Skeletal muscle tissue (tissue), 4 donors: ENCODE measurements around the gene SUSD1. TPM values are rescaled to one million over a fixed set of nuclear protein-coding genes. Genes with fewer than 3 reads are reported as not detected.

Experiments
- H3K27ac ChIP-seq: one replicate; pipeline ENCODE4 v1.7.0; 2013; ENCODE audit warnings: mild to moderate bottlenecking, low read depth, low read length, inconsistent platforms
- H3K27me3 ChIP-seq, 3 donors: one replicate each; pipeline ENCODE4 v1.7.0; 2013; ENCODE audit warnings: low read length in 3 of 3; ENCODE audit not compliant: control insufficient read depth in 3 of 3, insufficient read depth in 3 of 3
- H3K36me3 ChIP-seq, 3 donors: one replicate each; pipeline ENCODE4 v1.7.0; 2013; ENCODE audit warnings: low read length in 3 of 3; ENCODE audit not compliant: control insufficient read depth in 3 of 3, insufficient read depth in 3 of 3
- H3K4me1 ChIP-seq, 3 donors: one replicate each; pipeline ENCODE4 v1.7.0; 2013; ENCODE audit warnings: low read length in 3 of 3, mild to moderate bottlenecking in 3 of 3; ENCODE audit not compliant: control insufficient read depth in 3 of 3, insufficient read depth in 3 of 3
- H3K4me3 ChIP-seq, 3 donors: one replicate each; pipeline ENCODE4 v1.7.0; 2013; ENCODE audit warnings: low read length in 3 of 3
- H3K9ac ChIP-seq, 3 donors: one replicate each; pipeline ENCODE4 v1.7.0; 2013; ENCODE audit warnings: low read length in 3 of 3, mild to moderate bottlenecking in 3 of 3, moderate library complexity in 2 of 3, low read depth in 1 of 3
- H3K9me3 ChIP-seq, 3 donors: one replicate each; pipeline ENCODE4 v1.7.0; 2013; ENCODE audit warnings: low read length in 3 of 3; ENCODE audit not compliant: control insufficient read depth in 3 of 3
- total RNA-seq: library from RNA; depleted of rRNA; stranded (reverse); fragments of >200 nt; gene quantifications from one replicate; pipeline ENCODE4 v1.2.3, GENCODE V29; 2014
- donor health status: Osteomylitis.

SUSD1 gene
- total RNA-seq, 1 donor from 2014 or later = 22.4 TPM

DNA sequence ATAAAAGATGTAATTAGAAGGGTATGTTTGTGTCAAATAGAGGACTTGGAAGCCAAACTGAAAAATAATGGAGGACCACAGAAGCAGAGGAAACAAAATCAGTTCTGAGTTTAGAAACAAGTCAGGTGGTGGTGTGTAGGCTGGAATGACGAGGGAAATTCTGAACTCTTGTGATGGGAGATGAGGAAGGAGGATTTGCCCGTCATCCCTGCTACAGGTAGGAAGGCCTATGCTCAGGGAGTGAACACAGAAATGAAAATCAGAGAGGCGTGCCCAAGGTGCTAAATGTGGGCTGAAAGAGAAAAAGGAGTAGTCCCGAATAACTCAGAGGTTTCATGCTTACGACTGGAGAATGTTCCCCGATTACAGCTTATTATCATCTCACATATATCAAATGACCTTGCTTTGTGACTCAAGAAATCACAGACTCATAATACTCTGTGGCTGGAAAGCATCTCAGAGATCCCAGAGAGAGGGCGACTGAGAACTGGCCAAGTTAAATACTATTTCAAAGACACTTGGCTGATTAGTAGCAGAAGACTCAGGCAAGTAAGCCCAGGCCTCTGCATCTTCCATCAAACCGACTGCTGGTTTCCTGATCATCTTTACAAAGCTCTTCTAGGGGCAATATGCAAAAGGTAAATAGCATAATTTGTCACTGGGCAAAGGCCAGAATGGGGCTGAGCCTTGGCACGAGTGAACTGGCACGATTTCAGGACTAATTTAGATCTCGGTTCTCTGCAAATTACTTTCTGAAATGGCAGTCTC lies 126.0 kb downstream of the SUSD1 start:
- Histone ChIP-seq H3K9ac (peak overlapping the region in 1 of 3 donors; percentile 4), H3K27me3 (no peaks in the 10 kb centered on the region), H3K4me3 (peak overlapping the region in 1 of 3 donors; percentile 11), H3K4me1 (peaks cover 12 to 22% (median 20%) of the 10 kb centered on the region in 3 donors), H3K36me3 (no peaks in the 10 kb centered on the region), H3K9me3 (peaks cover 0 to 3% (median 0%) of the 10 kb centered on the region in 3 donors), H3K27ac (peak overlapping the region; percentile 80)

DNA sequence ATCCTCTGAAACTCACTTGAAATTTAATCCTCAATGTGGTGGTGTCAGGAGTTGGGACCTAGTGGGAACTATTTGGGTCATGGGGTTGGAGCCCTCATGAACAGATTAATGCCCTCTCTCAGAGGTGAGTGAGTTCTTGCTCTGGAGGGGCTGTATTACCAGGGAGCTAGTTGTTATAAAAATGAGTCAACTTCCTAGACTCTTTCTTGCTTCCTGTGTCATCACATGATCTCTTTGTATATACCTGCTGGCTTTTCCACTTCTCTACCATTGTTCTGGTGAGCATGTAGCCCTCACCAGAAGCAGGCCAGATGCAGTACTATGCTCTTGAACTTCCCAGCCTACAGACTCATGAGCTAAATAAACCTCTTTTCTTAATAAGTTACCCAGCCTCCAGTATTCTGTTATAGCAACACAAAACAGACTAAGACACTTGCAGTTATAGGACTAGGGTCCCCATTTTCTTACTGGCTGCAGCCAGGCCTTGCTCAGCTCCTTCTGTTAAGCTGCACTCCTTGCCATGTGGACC lies 127.5 kb downstream of the SUSD1 start:
- no peak overlapping the region for H3K9ac ChIP-seq
- H3K27me3 ChIP-seq = no peaks in the 10 kb centered on the region
- peaks cover 12 to 22% (median 20%) of the 10 kb centered on the region in 3 donors for H3K4me1 ChIP-seq

DNA sequence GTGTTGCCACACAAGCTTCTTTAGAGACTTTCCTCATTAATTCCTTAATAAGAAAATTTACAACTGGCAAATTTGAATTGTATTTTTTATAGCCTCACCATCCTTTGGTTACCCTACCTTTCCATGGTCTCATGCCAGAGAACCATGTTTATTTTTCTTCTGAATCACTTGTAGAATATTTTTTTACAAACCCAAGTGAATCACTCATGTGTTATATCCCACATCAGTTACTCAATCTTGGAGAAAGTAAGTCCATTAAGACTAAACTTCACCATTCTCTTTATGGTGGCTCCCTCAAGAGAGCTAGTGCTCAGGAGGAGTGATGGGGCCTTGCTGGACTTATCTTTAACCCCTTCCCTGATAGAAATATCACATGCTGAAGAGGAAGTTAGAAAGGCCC lies 128.9 kb downstream of the SUSD1 start:
- Histone ChIP-seq H3K9ac (no peak overlapping the region), H3K36me3 (no peaks in the 10 kb centered on the region), H3K27ac (no peak overlapping the region), H3K4me3 (no peak overlapping the region), H3K27me3 (no peaks in the 10 kb centered on the region), H3K9me3 (peaks cover 0 to 3% (median 0%) of the 10 kb centered on the region in 3 donors), H3K4me1 (peaks cover 16 to 25% (median 23%) of the 10 kb centered on the region in 3 donors)

More for the DNA sequence above, 127.5 kb downstream of the SUSD1 start:
- H3K36me3 ChIP-seq = no peaks in the 10 kb centered on the region
- no peak overlapping the region for H3K4me3 ChIP-seq
- H3K9me3 ChIP-seq = peaks cover 0 to 3% (median 0%) of the 10 kb centered on the region in 3 donors
- no peak overlapping the region for H3K27ac ChIP-seq

DNA sequence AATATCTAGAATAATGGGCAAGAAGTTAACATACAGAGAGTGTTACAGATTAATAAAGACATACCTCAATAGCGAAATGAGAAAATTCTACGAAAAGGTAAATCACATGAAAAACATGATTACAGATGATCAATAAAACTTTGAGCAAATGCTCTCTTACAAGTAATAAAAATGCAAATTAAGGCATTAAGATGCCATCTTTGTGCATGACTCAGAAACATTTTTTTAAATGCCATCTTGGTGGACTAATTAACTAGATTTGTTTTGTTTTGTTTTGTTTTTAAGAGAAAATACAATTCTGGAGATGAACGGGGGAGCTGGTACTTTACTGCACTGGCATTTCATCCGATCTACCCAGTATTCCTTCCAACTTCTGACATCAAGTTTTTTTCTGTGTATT lies 130.2 kb downstream of the SUSD1 start:
- Histone ChIP-seq H3K36me3 (peaks cover 0 to under 1% (median 0%) of the 10 kb centered on the region in 3 donors), H3K4me1 (peaks cover 11 to 14% (median 12%) of the 10 kb centered on the region in 3 donors), H3K27me3 (no peaks in the 10 kb centered on the region), H3K27ac (no peak overlapping the region), H3K9ac (no peak overlapping the region), H3K4me3 (no peak overlapping the region), H3K9me3 (peaks cover 0 to 3% (median 0%) of the 10 kb centered on the region in 3 donors)

DNA sequence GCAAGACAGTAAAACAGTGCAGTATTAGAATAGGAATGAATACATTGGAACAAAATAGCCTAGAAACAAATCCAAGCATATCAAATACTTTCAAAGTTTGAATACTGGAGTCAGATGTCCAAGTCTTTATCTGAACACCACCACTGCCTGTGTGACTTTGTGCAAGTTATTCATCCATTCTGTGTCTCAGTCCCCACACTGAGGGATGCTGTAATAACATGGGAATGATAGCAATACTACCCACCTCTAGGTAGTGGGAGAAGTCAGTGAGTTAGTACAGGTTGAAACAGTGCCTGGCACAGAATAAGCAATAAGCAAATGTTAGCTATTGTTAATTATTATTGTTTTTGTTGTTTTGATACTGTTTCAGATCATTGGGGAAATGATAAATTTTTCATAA lies 130.9 kb downstream of the SUSD1 start:
- no peaks in the 10 kb centered on the region for H3K27me3 ChIP-seq
- H3K9me3 ChIP-seq = peaks cover 0 to 3% (median 0%) of the 10 kb centered on the region in 3 donors
- H3K4me3 ChIP-seq = no peak overlapping the region
- no peak overlapping the region for H3K9ac ChIP-seq
- H3K36me3 ChIP-seq = peaks cover 0 to 2% (median 0%) of the 10 kb centered on the region in 3 donors
- H3K4me1 ChIP-seq = peaks cover 4 to 10% (median 7%) of the 10 kb centered on the region in 3 donors
- H3K27ac ChIP-seq = no peak overlapping the region

DNA sequence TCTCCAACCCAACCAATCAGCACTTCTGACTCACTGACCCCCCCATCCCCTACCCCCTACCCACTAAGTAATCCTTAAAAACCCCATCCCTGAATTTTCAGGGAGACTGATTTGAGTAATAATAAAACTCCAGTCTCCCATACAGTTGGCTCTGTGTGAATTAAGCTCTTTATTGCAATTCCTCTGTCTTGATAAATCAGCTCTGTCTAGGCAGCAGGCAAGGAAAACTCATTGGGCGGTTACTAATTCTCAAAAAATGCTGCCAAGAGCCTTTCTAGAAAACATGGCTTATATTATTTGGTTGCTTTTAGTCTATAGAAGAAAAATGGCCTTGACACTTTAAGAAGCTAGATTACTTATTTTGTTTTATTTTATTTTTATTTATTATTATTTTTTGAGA lies 131.7 kb downstream of the SUSD1 start:
- Histone ChIP-seq H3K9me3 (peaks cover 0 to 3% (median 0%) of the 10 kb centered on the region in 3 donors), H3K4me3 (no peak overlapping the region), H3K36me3 (peaks cover 0 to 2% (median 0%) of the 10 kb centered on the region in 3 donors), H3K27ac (no peak overlapping the region), H3K27me3 (no peaks in the 10 kb centered on the region), H3K4me1 (peaks cover 3 to 4% (median 3%) of the 10 kb centered on the region in 3 donors), H3K9ac (no peak overlapping the region)

DNA sequence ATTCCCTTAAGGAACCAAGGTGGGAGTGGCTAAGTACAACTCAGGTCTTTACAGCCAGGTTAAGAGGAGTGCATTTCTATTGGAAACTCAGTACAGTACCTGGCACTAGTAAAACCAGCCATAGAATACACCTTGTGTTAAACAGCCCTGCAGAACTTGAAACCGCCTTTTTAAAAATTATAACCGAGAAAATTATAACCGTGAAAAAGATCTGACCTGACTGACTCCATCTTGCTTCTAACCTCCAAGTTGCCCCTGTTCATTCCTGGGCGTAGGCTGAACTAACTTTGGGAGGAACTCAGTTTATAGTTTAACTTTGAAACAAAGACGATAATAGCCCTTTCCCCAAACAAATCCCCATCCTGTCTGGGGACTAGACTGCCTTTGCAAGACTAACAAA lies 132.3 kb downstream of the SUSD1 start:
- Histone ChIP-seq H3K9ac (no peak overlapping the region), H3K4me1 (peaks cover 3 to 4% (median 3%) of the 10 kb centered on the region in 3 donors), H3K27ac (no peak overlapping the region), H3K36me3 (peaks cover 0 to 2% (median 0%) of the 10 kb centered on the region in 3 donors), H3K4me3 (no peak overlapping the region), H3K27me3 (no peaks in the 10 kb centered on the region), H3K9me3 (peaks cover 0 to 2% (median 0%) of the 10 kb centered on the region in 3 donors)

DNA sequence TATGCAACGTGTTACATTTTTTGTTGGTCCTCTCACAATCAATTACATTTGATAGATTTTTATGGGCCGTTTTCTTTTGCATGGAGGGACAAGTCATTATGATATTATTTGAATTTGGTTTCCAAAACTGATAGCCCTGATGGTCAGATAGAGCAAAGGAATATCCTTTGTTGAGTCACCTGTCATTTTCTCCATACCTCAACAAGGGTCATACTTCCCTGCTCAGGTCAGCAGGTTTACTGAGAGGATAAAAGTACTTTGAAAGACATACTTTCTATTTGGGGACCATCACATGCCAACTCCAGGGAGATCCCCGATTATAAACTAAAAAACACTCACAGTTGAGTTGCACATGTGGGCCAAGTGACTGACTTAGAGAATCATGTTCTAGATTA lies 132.9 kb downstream of the SUSD1 start:
- H3K27ac ChIP-seq = no peak overlapping the region
- no peak overlapping the region for H3K9ac ChIP-seq

DNA sequence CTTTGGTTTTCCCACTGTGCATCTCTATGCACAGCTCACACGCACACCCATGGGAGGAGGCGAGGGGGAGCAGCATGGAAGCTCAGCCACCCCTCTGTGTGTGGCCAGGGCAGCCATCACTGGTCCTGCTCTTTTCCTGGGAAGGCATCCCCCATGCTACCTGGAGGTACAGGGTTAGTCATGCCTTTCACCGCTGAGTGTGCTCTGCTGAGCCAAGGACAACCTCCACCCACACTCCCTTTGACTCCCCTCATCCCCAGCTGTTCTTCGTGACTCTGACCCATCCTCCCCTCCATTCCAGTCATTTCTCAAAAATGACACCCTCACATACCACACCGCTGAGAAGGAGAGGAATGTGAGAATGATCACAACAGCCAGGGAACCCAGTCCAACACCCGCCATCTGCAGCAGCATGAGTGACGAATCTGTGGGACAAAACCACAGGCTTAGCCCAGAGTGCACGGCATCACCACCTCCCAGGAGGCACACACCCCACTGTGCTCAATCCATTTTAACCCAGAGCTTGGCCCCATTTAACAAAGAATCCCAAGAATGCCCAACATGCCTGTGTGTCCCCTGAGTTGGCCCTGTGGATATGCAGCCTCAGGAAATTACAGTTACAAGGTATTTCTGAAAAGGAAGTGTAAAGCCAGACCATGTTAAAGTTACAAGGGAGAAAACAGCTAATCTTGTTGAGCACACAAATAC lies 133.4 kb downstream of the SUSD1 start:
- peak overlapping the region; percentile 23 for H3K27ac ChIP-seq

More for the DNA sequence above, 132.9 kb downstream of the SUSD1 start:
- Histone ChIP-seq H3K4me1 (peaks cover 3 to 4% (median 3%) of the 10 kb centered on the region in 3 donors), H3K27me3 (no peaks in the 10 kb centered on the region), H3K4me3 (no peak overlapping the region), H3K36me3 (peaks cover 0 to 2% (median 0%) of the 10 kb centered on the region in 3 donors), H3K9me3 (no peaks in the 10 kb centered on the region)

More for the DNA sequence above, 133.4 kb downstream of the SUSD1 start:
- Histone ChIP-seq H3K9ac (no peak overlapping the region), H3K27me3 (no peaks in the 10 kb centered on the region), H3K9me3 (no peaks in the 10 kb centered on the region), H3K36me3 (peaks cover 0 to 2% (median 0%) of the 10 kb centered on the region in 3 donors), H3K4me3 (no peak overlapping the region), H3K4me1 (peaks cover 3 to 4% (median 3%) of the 10 kb centered on the region in 3 donors)
